SU-DHL-6 (cell line): ENCODE data around the gene HYDIN.

Experiments
- CTCF ChIP-seq: fragments of 200-600 bp; sonication (generic); IDR thresholded peaks from one replicate; pipeline ENCODE4 v1.5.1; 2017; ENCODE audit warnings: antibody characterized with exemption, mild to moderate bottlenecking, low read length, moderate library complexity; ENCODE audit not compliant: insufficient read depth, poor library complexity, severe bottlenecking
- EZH2phosphoT487 ChIP-seq: fragments of 200-600 bp; sonication (generic), shearing (Covaris generic); conservative IDR thresholded peaks from 2 replicates; pipeline ENCODE4 v1.6.1; 2018; ENCODE audit warnings: mild to moderate bottlenecking, antibody characterized with exemption, low read length, moderate library complexity, mixed read lengths

GRCh38 chr16:71260995-71261394 lies 30.5 kb upstream of the HYDIN start:
- TF ChIP-seq CTCF (no peak), EZH2phosphoT487 (no peak)
